ENCODE data around the gene NFATC4.
"Not testable (repeated sequence)": the region's sequence is repeated elsewhere in the genome, so short reads cannot be mapped to it uniquely, and the experiment has no call there.

Gene NFATC4

DNA sequence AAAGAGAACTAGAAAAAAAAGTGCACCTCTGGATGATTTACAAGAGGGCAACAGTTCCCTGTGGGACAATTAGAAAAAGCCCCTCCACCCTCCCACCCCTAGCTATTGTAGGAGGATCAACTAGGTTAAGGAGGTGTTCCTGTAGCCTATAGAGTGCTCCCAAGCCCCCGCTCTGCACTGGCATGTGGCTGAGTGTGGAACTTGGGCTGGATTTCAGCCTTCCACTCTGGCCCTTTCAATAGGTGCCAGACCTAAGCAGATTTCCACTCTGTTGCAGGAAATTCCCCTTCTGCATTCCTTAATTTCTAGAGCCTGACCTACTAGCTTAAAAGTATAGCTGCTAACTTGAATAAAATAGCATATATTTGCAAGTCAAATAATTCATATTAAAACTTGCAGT is 2.8 kb downstream of the NFATC4 start:
- no peak for TF ChIP-seq CTCF (IDR thresholded peaks at IDR 0.05; ENCODE audit: low read depth, low read length, missing control alignments)

DNA sequence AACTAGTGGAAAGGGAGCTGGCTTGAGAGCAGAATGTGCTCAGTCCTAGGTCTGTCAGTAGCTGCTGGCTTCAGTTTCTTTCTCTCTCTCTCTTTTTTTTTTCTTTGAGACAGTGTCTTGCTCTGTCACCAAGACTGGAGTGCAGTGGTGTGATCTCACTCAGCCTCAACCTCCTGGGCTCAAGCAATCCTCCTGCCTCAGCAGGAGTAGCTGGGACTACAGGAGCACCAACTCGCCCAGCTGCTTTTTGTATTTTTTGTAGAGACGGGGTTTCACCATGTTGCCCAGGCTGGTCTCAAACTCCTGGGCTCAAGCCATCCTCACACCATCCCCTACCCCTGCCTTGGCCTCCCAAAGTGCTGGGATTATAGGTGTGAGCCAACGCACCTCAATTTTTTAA is 3.6 kb downstream of the NFATC4 start:
- not testable (repeated sequence) for DNase-seq (ENCODE audit: low read depth); H3K4me3 ChIP-seq (ENCODE audit: low read depth, low read length)

More for the DNA sequence above, 2.8 kb downstream of the NFATC4 start:
- no peak overlapping the region for H3K4me3 ChIP-seq (ENCODE audit: low read depth, low read length)
- DNase-seq (ENCODE audit: low read depth): no peak

- no peak for TF ChIP-seq CTCF (IDR thresholded peaks at IDR 0.05; ENCODE audit: low read depth, low read length, missing control alignments)
- no peak for DNase-seq (ENCODE audit: low read depth)
These were observed 4.9 kb downstream of the NFATC4 start for GRCh38 chr14:24372701-24373416.

GRCh38 chr14:24376448-24377070 is 8.6 kb downstream of the NFATC4 start:
- no peak for DNase-seq (ENCODE audit: low read depth)
- TF ChIP-seq CTCF (IDR thresholded peaks at IDR 0.05; ENCODE audit: low read depth, low read length, missing control alignments): no peak
- no peak overlapping the region for H3K4me3 ChIP-seq (ENCODE audit: low read depth, low read length)

More at GRCh38 chr14:24372701-24373416, 4.9 kb downstream of the NFATC4 start:
- H3K4me3 ChIP-seq (ENCODE audit: low read depth, low read length): no peak overlapping the region

GRCh38 chr14:24377126-24377525 is 9.1 kb downstream of the NFATC4 start:
- H3K4me3 ChIP-seq (ENCODE audit: low read depth, low read length): no peak overlapping the region
- no peak for DNase-seq (ENCODE audit: low read depth)
- TF ChIP-seq CTCF (IDR thresholded peaks at IDR 0.05; ENCODE audit: low read depth, low read length, missing control alignments): no peak

DNA sequence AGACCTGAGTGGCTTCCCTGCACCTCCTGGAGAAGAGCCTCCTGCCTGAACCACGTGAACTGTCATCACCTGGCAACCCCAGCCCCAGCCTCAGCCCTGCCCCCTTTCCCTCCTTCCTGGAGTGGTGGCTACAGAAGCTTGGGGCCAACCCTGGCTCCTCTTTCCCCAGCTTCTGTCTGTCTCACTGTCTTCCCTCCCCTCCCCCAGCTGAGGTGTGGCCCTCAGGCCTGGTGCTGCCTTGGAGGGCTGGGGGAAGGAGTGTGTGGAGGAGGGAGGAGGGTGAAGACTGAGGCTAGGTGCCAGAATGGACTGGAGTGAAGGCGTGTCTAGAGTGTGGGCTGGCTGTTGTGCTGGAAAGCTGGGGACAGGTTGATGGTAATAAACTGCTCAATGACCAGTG is 9.7 kb downstream of the NFATC4 start:
- no peak overlapping the region for H3K4me3 ChIP-seq (ENCODE audit: low read depth, low read length)
- no peak for DNase-seq (ENCODE audit: low read depth)
- no peak for TF ChIP-seq CTCF (IDR thresholded peaks at IDR 0.05; ENCODE audit: low read depth, low read length, missing control alignments)

DNA sequence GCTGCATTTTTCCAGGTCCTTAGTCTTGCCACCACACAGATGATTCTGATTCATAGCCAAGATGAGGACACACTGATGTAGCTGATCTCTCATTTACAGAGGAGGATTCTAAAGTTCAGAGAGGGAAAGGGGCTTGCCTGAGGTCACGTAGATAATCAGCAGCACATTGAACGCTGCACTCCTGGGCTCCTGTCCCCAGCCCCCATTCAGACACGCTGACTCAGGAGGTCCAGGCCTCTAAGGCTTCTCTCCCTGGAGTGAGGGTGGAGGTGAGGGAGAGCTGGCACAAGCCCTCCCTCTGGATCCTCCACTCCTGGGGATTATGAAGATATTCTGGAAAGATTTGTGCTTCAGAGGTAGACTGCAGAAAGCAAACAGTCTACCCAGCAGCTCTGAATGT is 10.3 kb downstream of the NFATC4 start:
- TF ChIP-seq CTCF (IDR thresholded peaks at IDR 0.05; ENCODE audit: low read depth, low read length, missing control alignments): no peak
- no peak for DNase-seq (ENCODE audit: low read depth)
- no peak overlapping the region for H3K4me3 ChIP-seq (ENCODE audit: low read depth, low read length)
